ENCODE results near the gene ENOX1.

The ENOX1 gene

DNA sequence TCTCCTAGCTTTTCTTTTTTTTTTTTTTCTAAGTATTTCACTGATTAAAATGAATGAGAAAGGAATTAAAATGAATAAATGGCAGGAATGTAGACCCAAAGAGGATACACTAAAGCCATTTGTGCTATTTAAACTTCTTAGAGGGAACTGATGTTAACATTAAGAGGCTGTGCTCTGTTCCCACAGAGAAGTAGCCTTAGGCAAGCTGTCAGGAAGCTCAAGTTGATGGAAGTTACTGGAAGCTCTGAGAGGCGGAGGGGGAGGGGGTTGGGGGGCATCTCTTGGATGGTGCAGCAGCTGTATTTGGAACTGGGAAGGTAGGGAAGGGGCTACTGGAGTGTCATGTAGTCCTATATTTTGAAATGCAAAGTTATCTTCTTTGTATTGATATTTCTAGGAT lies 595.2 kb downstream of the ENOX1 start (continued):
- TF ChIP-seq, protein P1, sequence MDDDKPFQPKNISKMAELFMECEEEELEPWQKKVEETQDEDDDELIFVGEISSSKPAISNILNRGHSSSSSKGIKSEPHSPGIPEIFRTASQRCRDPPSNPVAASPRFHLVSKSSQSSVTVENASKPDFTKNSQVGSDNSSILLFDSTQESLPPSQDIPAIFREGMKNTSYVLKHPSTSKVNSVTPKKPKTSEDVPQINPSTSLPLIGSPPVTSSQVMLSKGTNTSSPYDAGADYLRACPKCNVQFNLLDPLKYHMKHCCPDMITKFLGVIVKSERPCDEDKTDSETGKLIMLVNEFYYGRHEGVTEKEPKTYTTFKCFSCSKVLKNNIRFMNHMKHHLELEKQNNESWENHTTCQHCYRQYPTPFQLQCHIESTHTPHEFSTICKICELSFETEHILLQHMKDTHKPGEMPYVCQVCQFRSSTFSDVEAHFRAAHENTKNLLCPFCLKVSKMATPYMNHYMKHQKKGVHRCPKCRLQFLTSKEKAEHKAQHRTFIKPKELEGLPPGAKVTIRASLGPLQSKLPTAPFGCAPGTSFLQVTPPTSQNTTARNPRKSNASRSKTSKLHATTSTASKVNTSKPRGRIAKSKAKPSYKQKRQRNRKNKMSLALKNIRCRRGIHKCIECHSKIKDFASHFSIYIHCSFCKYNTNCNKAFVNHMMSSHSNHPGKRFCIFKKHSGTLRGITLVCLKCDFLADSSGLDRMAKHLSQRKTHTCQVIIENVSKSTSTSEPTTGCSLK (tag by site-specific recombination; IDR thresholded peaks at IDR 0.05): no peak
- TF ChIP-seq ZNF140 (tag by site-specific recombination; IDR thresholded peaks at IDR 0.05) (no peak), FEZF1 (tag by site-specific recombination; IDR thresholded peaks at IDR 0.05) (no peak)

DNA sequence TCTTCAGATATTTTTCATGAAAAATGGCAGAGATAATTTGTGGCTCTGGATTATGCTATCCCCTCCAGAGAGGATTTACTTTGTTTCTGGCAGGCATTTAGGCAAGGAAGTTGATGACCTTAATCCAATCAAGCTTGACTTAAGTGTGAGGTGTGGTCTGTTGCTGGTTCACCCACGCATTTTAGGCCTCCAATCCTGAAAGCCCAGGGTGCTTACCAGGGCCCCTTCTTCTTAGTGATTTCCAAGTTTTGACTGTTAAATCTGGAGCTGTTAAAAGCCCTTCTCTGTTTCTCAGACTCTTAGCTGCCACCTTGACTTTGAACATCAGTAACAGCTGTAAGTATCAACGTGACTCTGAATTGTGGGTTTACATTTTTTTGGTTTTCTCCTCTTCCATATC lies 601.5 kb downstream of the ENOX1 start:
- H3K4me3 ChIP-seq (ENCODE audit: low read depth, low read length): no peak overlapping the region
- ChIA-PET CTCF (interaction anchor here (0.6 kb wide), 1 partner anchor 38 kb away, joined by 3 read pairs; no protein-coding TSS in a partner anchor), POLR2A (no interaction called here)
- TF ChIP-seq ZNF112 (tag by site-specific recombination; IDR thresholded peaks at IDR 0.05): no peak
- no peak for TF ChIP-seq ZSCAN23 (tag by site-specific recombination; IDR thresholded peaks at IDR 0.05)
- TF ChIP-seq SP3 (tag by site-specific recombination; IDR thresholded peaks at IDR 0.05): no peak
- no peak for TF ChIP-seq ZNF670 (tag by site-specific recombination; IDR thresholded peaks at IDR 0.05; ENCODE audit: low read depth)
- no peak for TF ChIP-seq TCF7L2 (IDR thresholded peaks at IDR 0.05; ENCODE audit: borderline replicate concordance, low read depth, low read length)
- TF ChIP-seq HOXC10 (CRISPR knock-in tag; IDR thresholded peaks at IDR 0.05): no peak
- TF ChIP-seq ZNF843 (tag by site-specific recombination; IDR thresholded peaks at IDR 0.05): no peak
- no peak for TF ChIP-seq ZNF658 (tag by site-specific recombination; IDR thresholded peaks at IDR 0.05)
- TF ChIP-seq ZNF555 (tag by site-specific recombination; conservative IDR thresholded peaks at IDR 0.05): no peak
- no peak for TF ChIP-seq ZNF629 (tag by site-specific recombination; IDR thresholded peaks at IDR 0.05)
- H3K9me3 ChIP-seq (ENCODE audit: control insufficient read depth, insufficient read depth, low read depth, low read length): no peaks in the 10 kb centered on the region
- H3K4me1 ChIP-seq (ENCODE audit: control insufficient read depth, insufficient read depth, low read length): no peaks in the 10 kb centered on the region
- no peaks in the 10 kb centered on the region for H3K36me3 ChIP-seq (ENCODE audit: control insufficient read depth in 2 of 2, insufficient read depth in 1 of 2, low read length in 2 of 2)
- H3K27ac ChIP-seq (ENCODE audit: extremely low read depth, low read depth, low read length): no peak overlapping the region

DNA sequence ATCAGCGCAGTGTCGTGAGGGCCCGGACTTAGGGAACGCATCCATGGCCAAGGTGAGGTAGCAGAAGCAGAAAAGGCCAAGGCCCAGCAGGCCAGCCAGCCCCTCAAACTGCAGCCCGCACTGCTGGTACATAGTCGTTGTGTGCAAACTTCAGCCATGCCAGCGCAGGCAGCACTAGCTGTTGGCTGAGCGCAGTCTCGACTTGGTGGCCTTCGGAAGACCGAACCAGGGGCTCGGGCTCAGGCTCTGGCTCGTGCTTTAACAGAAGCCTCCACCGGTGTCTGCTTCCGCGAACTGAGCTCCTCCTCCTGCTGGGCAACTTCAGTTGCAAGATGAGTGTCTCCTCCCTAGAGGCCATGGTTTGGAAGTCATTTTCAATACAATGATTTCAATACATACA lies 605.9 kb downstream of the ENOX1 start:
- Histone ChIP-seq H3K27ac (ENCODE audit: extremely low read depth, low read depth, low read length) (no peak overlapping the region), H3K4me1 (ENCODE audit: control insufficient read depth, insufficient read depth, low read length) (no peaks in the 10 kb centered on the region), H3K9me3 (ENCODE audit: control insufficient read depth, insufficient read depth, low read depth, low read length) (no peaks in the 10 kb centered on the region), H3K36me3 (ENCODE audit: control insufficient read depth in 2 of 2, insufficient read depth in 1 of 2, low read length in 2 of 2) (no peaks in the 10 kb centered on the region), H3K4me3 (ENCODE audit: low read depth, low read length) (no peak overlapping the region)
- ChIA-PET POLR2A (no interaction called here), CTCF (no interaction called here)
- no peak for TF ChIP-seq ZNF394 (tag by site-specific recombination; IDR thresholded peaks at IDR 0.05; ENCODE audit: borderline replicate concordance)

DNA sequence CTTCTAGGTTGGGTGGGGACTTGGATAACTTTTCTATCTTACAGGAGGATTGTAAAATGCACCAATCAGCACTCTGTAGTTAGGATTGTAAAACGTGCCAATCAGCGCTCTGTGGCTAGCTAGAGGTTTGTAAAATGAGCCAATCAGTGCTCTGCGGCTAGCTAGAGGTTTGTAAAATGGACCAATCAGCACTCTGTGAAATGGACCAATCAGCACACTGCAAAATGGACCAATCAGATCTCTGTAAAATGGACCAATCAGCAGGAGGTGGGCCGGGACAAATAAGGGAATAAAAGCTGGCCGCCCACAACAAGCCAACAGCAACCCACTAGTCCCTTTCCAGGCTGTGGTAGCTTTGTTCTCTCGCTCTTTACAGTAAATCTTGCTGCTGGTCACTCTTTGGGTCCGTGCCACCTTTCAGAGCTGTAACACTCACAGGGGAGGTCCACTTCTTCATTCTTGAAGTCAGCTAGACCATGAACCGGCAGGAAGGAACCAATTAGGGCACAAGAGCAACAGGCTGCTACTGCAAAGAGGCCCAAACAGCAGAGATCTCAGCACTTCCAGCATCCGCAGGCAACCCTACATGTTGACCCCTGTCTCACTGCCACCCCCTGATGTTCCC lies 606.6 kb downstream of the ENOX1 start:
- no peak overlapping the region for H3K27ac ChIP-seq (ENCODE audit: extremely low read depth, low read depth, low read length)
- H3K4me1 ChIP-seq (ENCODE audit: control insufficient read depth, insufficient read depth, low read length): no peaks in the 10 kb centered on the region
- CTCF ChIA-PET: no interaction called here
- no peak overlapping the region for H3K4me3 ChIP-seq (ENCODE audit: low read depth, low read length)
- H3K36me3 ChIP-seq (ENCODE audit: control insufficient read depth in 2 of 2, insufficient read depth in 1 of 2, low read length in 2 of 2): no peaks in the 10 kb centered on the region
- no peaks in the 10 kb centered on the region for H3K9me3 ChIP-seq (ENCODE audit: control insufficient read depth, insufficient read depth, low read depth, low read length)
- TF ChIP-seq, protein P2, sequence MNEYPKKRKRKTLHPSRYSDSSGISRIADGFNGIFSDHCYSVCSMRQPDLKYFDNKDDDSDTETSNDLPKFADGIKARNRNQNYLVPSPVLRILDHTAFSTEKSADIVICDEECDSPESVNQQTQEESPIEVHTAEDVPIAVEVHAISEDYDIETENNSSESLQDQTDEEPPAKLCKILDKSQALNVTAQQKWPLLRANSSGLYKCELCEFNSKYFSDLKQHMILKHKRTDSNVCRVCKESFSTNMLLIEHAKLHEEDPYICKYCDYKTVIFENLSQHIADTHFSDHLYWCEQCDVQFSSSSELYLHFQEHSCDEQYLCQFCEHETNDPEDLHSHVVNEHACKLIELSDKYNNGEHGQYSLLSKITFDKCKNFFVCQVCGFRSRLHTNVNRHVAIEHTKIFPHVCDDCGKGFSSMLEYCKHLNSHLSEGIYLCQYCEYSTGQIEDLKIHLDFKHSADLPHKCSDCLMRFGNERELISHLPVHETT (tag by site-specific recombination; IDR thresholded peaks at IDR 0.05): no peak
- no peak for TF ChIP-seq ZNF19 (tag by site-specific recombination; IDR thresholded peaks at IDR 0.05; ENCODE audit: low read depth)
- POLR2A ChIA-PET: no interaction called here

Measured in HEK293 (cell line).